MM.1S (cell line): Measurements from ENCODE around the gene DRAM2.
"Not testable (repeated sequence)": the region's sequence is repeated elsewhere in the genome, so short reads cannot be mapped to it uniquely, and the experiment has no call there.

Experiments used
- DNase-seq: peaks from one replicate; pipeline ENCODE4 v3.0.0-alpha.2; 2015
- H2AFZ ChIP-seq: fragments of 300-600 bp; sonication (generic); 2 replicates; pipeline ENCODE4 v1.6.0; 2016; ENCODE audit warnings: antibody characterized with exemption, low read length
- H3F3A ChIP-seq: fragments of 300-600 bp; sonication (generic); 2 replicates; pipeline ENCODE4 v1.6.1; 2016; ENCODE audit warnings: mild to moderate bottlenecking, antibody characterized with exemption, low read length, moderate library complexity, mixed read lengths; ENCODE audit not compliant: insufficient read depth
- H3K27ac ChIP-seq: fragments of 300-600 bp; sonication (generic); 2 replicates; pipeline ENCODE4 v1.5.1; 2016; ENCODE audit warnings: mild to moderate bottlenecking, low read length
- H3K27me3 ChIP-seq: fragments of 300-600 bp; sonication (generic); replicated peaks from 2 replicates; pipeline ENCODE4 v1.6.0; 2016; ENCODE audit warnings: low read length; ENCODE audit not compliant: insufficient read depth
- H3K36me3 ChIP-seq: fragments of 300-600 bp; sonication (generic); replicated peaks from 2 replicates; pipeline ENCODE4 v1.6.1; 2016; ENCODE audit warnings: mild to moderate bottlenecking, low read length, mixed read lengths; ENCODE audit not compliant: insufficient read depth
- H3K4me1 ChIP-seq: fragments of 300-600 bp; sonication (generic); 2 replicates; pipeline ENCODE4 v1.6.1; 2016; ENCODE audit warnings: low read length, mixed read lengths
- H3K4me2 ChIP-seq: fragments of 300-600 bp; sonication (generic); 2 replicates; pipeline ENCODE4 v1.6.0; 2016; ENCODE audit warnings: low read depth, low read length
- H3K4me3 ChIP-seq: fragments of 300-600 bp; sonication (generic); 2 replicates; pipeline ENCODE4 v1.5.1; 2016; ENCODE audit warnings: low read length, mixed read lengths
- H3K79me2 ChIP-seq: fragments of 300-600 bp; sonication (generic); 2 replicates; pipeline ENCODE4 v1.6.1; 2016; ENCODE audit warnings: mixed run types, low read length, mixed read lengths
- H3K9ac ChIP-seq: fragments of 300-600 bp; sonication (generic); 2 replicates; pipeline ENCODE4 v1.6.1; 2016; ENCODE audit warnings: low read length, mixed read lengths
- H3K9me2 ChIP-seq: fragments of 300-600 bp; sonication (generic); replicated peaks from 2 replicates; pipeline ENCODE4 v1.6.1; 2016; ENCODE audit warnings: mild to moderate bottlenecking, low read length, mixed read lengths; ENCODE audit not compliant: insufficient read depth
- H3K9me3 ChIP-seq: fragments of 300-600 bp; sonication (generic); replicated peaks from 2 replicates; pipeline ENCODE4 v1.6.1; 2016; ENCODE audit warnings: mild to moderate bottlenecking, low read length, mixed read lengths; ENCODE audit not compliant: insufficient read depth
- H4K20me1 ChIP-seq: fragments of 300-600 bp; sonication (generic); 2 replicates; pipeline ENCODE4 v1.6.1; 2016; ENCODE audit warnings: mild to moderate bottlenecking, low read length, moderate library complexity, mixed read lengths; ENCODE audit not compliant: insufficient read depth
- EZH2 ChIP-seq: fragments of 300-600 bp; sonication (generic); optimal IDR thresholded peaks from 2 replicates; pipeline ENCODE3; 2017; ENCODE audit warnings: low read depth, mild to moderate bottlenecking, antibody characterized with exemption, low read length, mixed read lengths
- EZH2phosphoT487 ChIP-seq: fragments of 300-600 bp; sonication (generic); IDR thresholded peaks from 2 replicates; pipeline ENCODE4 v1.6.1; 2018; ENCODE audit warnings: antibody characterized with exemption, low read length
- TF ChIP-seq, protein P1 (sequence below): fragments of 300-600 bp; sonication (generic); IDR thresholded peaks from 2 replicates; pipeline ENCODE4 v1.5.1; 2016; ENCODE audit warnings: antibody characterized with exemption, low read length, mixed read lengths

Gene DRAM2

DNA sequence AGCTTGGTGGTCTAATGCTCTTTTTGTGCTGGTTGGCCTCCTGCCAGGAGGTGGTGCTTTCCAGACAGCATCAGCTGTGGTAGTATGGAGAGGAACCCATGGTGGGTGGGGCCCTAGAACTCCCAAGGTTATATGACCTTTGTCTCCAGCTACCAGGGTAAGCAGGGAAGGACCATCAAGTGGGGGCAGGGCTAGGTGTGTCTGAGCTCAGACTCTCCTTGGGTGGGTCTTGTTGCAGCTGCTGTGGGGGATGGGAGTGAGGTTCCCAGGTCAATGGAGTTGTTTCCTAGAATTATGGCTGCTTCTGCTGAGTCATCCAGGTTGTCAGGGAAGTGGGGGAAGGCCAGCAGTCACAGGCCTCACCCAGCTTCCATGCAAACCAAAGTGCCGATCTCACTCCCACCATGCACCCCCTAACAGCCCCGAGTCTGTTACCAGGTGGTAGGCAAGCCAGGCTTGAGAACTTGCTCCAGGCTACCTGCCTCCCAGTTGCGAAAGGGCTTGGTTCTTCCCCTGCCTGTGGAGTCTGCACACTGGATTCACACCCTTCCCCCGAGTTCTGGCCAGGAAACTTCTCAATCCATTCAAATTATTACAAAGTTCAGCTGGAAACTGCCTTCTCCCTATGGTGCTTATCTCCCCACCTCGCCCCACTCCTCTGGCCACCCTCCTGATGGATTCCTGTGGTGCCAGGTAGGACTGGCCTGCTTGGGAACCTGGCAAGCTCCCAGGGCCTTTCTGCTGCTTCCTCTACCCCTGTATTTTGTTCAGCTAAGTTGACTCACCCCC, 37.8 kb downstream of the DRAM2 start:
- H3K9me3 ChIP-seq, result no peaks in the 10 kb centered on the region
- H3K79me2 ChIP-seq, result no peaks in the 10 kb centered on the region
- no peak overlapping the region for H3K4me2 ChIP-seq

DNA sequence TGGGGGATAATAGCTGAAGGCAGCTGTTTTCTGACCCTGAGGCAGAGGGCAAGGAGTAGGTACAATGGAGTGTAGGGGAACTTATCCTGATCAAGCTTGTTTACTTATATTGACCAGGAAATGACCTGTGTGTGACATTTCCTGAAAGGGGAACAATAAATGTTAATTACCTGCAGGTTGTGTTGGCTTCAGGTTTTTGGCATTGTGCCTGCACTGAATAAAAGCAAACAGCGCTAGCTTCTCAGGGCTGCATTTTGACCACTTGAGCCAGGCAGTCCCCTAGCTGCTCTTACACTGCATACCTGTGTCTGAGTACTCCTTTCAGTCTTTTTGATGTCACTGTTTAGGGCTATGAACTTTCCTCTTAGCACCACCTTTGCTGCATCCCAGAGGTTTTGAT, 40.6 kb downstream of the DRAM2 start:
- no peak overlapping the region for H3K4me3 ChIP-seq
- no peak for DNase-seq
- TF ChIP-seq, protein P1, sequence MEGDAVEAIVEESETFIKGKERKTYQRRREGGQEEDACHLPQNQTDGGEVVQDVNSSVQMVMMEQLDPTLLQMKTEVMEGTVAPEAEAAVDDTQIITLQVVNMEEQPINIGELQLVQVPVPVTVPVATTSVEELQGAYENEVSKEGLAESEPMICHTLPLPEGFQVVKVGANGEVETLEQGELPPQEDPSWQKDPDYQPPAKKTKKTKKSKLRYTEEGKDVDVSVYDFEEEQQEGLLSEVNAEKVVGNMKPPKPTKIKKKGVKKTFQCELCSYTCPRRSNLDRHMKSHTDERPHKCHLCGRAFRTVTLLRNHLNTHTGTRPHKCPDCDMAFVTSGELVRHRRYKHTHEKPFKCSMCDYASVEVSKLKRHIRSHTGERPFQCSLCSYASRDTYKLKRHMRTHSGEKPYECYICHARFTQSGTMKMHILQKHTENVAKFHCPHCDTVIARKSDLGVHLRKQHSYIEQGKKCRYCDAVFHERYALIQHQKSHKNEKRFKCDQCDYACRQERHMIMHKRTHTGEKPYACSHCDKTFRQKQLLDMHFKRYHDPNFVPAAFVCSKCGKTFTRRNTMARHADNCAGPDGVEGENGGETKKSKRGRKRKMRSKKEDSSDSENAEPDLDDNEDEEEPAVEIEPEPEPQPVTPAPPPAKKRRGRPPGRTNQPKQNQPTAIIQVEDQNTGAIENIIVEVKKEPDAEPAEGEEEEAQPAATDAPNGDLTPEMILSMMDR, result no peak
- TF ChIP-seq EZH2, result no peak
- TF ChIP-seq EZH2phosphoT487, result no peak
- no peak overlapping the region for H3K4me2 ChIP-seq
- no peaks in the 10 kb centered on the region for H3F3A ChIP-seq
- H3K9ac ChIP-seq, result no peak overlapping the region
- no peaks in the 10 kb centered on the region for H3K79me2 ChIP-seq
- no peaks in the 10 kb centered on the region for H3K27me3 ChIP-seq
- H2AFZ ChIP-seq, result no peak overlapping the region
- H3K9me3 ChIP-seq, result no peaks in the 10 kb centered on the region
- no peaks in the 10 kb centered on the region for H3K4me1 ChIP-seq
- no peak overlapping the region for H3K27ac ChIP-seq
- H3K36me3 ChIP-seq, result no peaks in the 10 kb centered on the region
- no peaks in the 10 kb centered on the region for H4K20me1 ChIP-seq
- H3K9me2 ChIP-seq, result no peaks in the 10 kb centered on the region

More for the DNA sequence above, 37.8 kb downstream of the DRAM2 start:
- Histone ChIP-seq H2AFZ (no peak overlapping the region), H3K9me2 (no peaks in the 10 kb centered on the region), H3K4me1 (no peaks in the 10 kb centered on the region), H3K27ac (no peak overlapping the region), H3K9ac (no peak overlapping the region), H3K36me3 (no peaks in the 10 kb centered on the region), H3K4me3 (no peak overlapping the region), H4K20me1 (no peaks in the 10 kb centered on the region), H3K27me3 (no peaks in the 10 kb centered on the region), H3F3A (no peaks in the 10 kb centered on the region)
- TF ChIP-seq EZH2 (no peak), EZH2phosphoT487 (no peak)
- TF ChIP-seq, protein P1, result no peak
- DNase-seq, result no peak

DNA sequence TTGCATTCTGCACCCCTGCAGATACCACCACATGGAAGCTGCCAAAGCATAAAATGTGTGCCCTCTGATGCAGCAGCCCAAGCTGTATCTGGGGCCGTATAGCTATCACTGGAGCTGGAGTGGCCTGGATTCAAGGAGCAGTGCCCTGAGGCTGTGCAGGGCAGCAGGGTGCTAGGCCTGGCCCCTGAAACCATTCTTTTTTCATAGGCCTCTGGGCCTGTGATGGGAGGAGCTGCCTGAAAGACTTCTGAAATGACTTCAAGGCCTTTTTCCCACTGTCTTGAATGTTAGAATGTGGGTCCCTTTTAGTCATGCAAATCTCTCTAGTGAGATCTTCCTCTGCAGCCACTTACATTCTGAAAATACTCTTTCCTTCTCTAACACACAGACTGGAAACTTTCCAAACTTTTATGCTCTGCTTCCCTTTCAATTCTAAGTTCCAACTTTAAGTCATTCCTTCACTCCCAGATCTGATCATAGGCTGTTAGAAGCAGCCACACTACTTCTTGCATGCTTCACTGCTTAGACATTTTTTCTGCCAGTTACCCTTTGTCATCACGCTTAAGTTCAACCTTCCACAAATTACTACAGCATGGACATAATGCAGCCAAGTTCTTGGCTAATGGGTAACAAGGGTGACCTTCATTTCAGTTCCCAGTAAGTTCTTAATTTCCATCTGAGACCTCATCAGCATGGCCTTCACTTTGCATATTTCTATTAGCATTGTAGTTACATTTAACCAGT, 42.4 kb downstream of the DRAM2 start:
- Histone ChIP-seq H3K9me3 (no peaks in the 10 kb centered on the region), H3K4me2 (no peak overlapping the region), H3K79me2 (no peaks in the 10 kb centered on the region), H3K36me3 (no peaks in the 10 kb centered on the region), H3K9me2 (no peaks in the 10 kb centered on the region), H3F3A (no peaks in the 10 kb centered on the region), H3K9ac (no peak overlapping the region), H2AFZ (no peak overlapping the region), H3K4me3 (no peak overlapping the region), H4K20me1 (no peaks in the 10 kb centered on the region), H3K4me1 (no peaks in the 10 kb centered on the region), H3K27ac (no peak overlapping the region), H3K27me3 (no peaks in the 10 kb centered on the region)
- no peak for TF ChIP-seq EZH2phosphoT487
- TF ChIP-seq, protein P1, result no peak
- TF ChIP-seq EZH2, result no peak
- DNase-seq, result no peak

- H3K9ac ChIP-seq, DNase-seq, H3K9me2 ChIP-seq, H3K36me3 ChIP-seq, H3F3A ChIP-seq, H2AFZ ChIP-seq, H3K27ac ChIP-seq, H3K4me2 ChIP-seq, H3K4me3 ChIP-seq, H3K79me2 ChIP-seq, H3K4me1 ChIP-seq, H4K20me1 ChIP-seq, H3K9me3 ChIP-seq, H3K27me3 ChIP-seq: not testable (repeated sequence)
Observed at GRCh38 chr1:111095421-111095820, 44.5 kb downstream of the DRAM2 start.
